HepG2 (cell line): ENCODE measurements around the gene PAK6. TPM values are rescaled to one million over a fixed set of nuclear protein-coding genes. Genes with fewer than 3 reads are reported as not detected.

Experiments
- DR1 ChIP-seq: sonication (generic); formaldehyde crosslinking; IDR thresholded peaks from 2 replicates; pipeline ENCODE4 v1.8.0; 2021; ENCODE audit warnings: mild to moderate bottlenecking, missing genetic modification reagents, inconsistent platforms
- RARA ChIP-seq: IDR thresholded peaks from 2 replicates; pipeline ENCODE4 v1.6.1; 2016; ENCODE audit warnings: missing genetic modification reagents, missing compliant biosample characterization
- SMAD1 ChIP-seq: sonication (generic); formaldehyde crosslinking; IDR thresholded peaks from 2 replicates; pipeline ENCODE4 v1.4.0; 2020; ENCODE audit warnings: missing genetic modification reagents, low read depth, mild to moderate bottlenecking, borderline replicate concordance
- SRY ChIP-seq: sonication (generic); formaldehyde crosslinking; IDR thresholded peaks from 2 replicates; pipeline ENCODE4 v1.8.0; 2022; ENCODE audit warnings: mild to moderate bottlenecking, missing genetic modification reagents
- ZNF350 ChIP-seq: sonication (generic); formaldehyde crosslinking; IDR thresholded peaks from 2 replicates; pipeline ENCODE4 v1.4.0; 2020; ENCODE audit warnings: mild to moderate bottlenecking, low read depth, missing genetic modification reagents, borderline replicate concordance
- ZNF430 ChIP-seq: sonication (generic); formaldehyde crosslinking; IDR thresholded peaks from 2 replicates; pipeline ENCODE4 v1.9.0; 2021; ENCODE audit warnings: mild to moderate bottlenecking, missing genetic modification reagents
- ZNF605 ChIP-seq: sonication (generic); formaldehyde crosslinking; IDR thresholded peaks from 2 replicates; pipeline ENCODE4 v1.8.0; 2022; ENCODE audit warnings: mild to moderate bottlenecking, missing genetic modification reagents
- ZNF703 ChIP-seq: sonication (generic); formaldehyde crosslinking; IDR thresholded peaks from 2 replicates; pipeline ENCODE4 v1.5.1; 2020; ENCODE audit warnings: missing genetic modification reagents, mild to moderate bottlenecking, moderate library complexity, borderline replicate concordance
- ZNF850 ChIP-seq: sonication (generic); formaldehyde crosslinking; conservative IDR thresholded peaks from 2 replicates; pipeline ENCODE4 v1.9.0; 2021; ENCODE audit warnings: mild to moderate bottlenecking, missing genetic modification reagents
- ZSCAN21 ChIP-seq: sonication (generic); formaldehyde crosslinking; IDR thresholded peaks from 2 replicates; pipeline ENCODE4 v1.8.0; 2022; ENCODE audit warnings: mild to moderate bottlenecking, missing genetic modification reagents, moderate library complexity, borderline replicate concordance
- polyA plus RNA-seq, 8 experiments: library from polyadenylated mRNA; depleted of rRNA in 3 of 8; stranded (reverse) in 7 of 8; unstranded in 1 of 8; fragments of >200 nt; fragmentation: Illumina TruSeq in 4 of 8; extraction: Trizol in 4 of 8; gene quantifications; 2 replicates each; pipeline versions ENCODE4 v1.2.1 to v1.2.3, GENCODE V29; 2011 to 2016; ENCODE audit warnings: low read depth in 4 of 8, missing spikeins in 1 of 8, mixed read lengths in 1 of 8; ENCODE audit not compliant: insufficient read depth in 1 of 8
- total RNA-seq, 5 experiments: library from RNA; depleted of rRNA; stranded (reverse); fragments of >200 nt; fragmentation: Illumina TruSeq; extraction: Trizol; gene quantifications; 2 replicates each; pipeline ENCODE4 v1.2.3, GENCODE V29; 2016; ENCODE audit warnings: low read depth in 1 of 5
- TF ChIP-seq, protein P1 (sequence below): sonication (generic); formaldehyde crosslinking; IDR thresholded peaks from 2 replicates; pipeline ENCODE4 v1.8.1; 2023; ENCODE audit warnings: mild to moderate bottlenecking, moderate library complexity, missing genetic modification reagents
- TF ChIP-seq, protein P2 (sequence below), 2 experiments: sonication (generic) in 1 of 2; formaldehyde crosslinking in 1 of 2; IDR thresholded peaks; 2 replicates each; pipeline versions ENCODE4 v1.6.1 to v1.9.0; 2014 to 2022; ENCODE audit warnings: antibody characterized with exemption in 1 of 2, borderline replicate concordance in 1 of 2, inconsistent platforms in 1 of 2, low read depth in 1 of 2, missing genetic modification reagents in 1 of 2

Gene PAK6
- total and polyA plus RNA-seq, 2 of the 13 experiments (the other 11 are each of a cell fraction or from before 2014, with no cell fraction given), result 0.07 TPM; not detected in 1

DNA sequence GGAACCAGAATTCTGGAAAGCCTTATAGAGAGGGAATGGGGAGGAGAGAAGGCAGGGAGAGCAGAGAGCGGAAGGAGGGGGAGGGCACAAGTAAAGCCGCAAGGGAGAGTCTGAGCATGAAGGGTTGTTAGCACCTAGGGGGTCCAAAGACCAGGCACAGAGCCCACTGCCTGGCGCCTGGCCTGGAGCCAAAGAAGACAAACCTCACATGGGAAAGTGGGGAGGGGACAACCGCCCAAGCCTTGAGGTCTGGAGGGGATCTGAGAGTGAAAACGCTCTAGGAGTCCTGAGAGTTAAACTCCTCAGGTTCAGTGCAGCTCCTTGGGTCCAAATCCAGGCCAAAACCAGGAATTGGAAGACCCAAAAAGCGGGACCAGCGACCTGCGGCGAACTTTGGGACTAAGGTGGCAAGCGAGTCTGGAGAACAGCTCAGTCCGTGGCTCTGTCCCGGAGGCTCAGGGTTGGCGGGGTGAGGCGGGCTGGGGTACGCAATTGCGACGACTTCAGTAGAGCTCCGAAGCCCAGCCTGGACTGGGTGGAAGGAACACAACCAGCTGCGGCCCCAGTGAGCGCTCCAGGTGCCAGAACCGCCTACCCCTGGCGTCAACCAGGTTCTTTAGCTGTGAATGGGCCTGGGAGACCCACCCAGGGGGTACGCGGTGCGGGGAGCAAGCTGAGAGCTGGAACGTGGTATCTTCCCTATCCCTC, 83.8 kb downstream of the PAK6 start (continued):
- TF ChIP-seq ZNF430 (CRISPR knock-in tag), result no peak
- TF ChIP-seq ZNF850 (CRISPR knock-in tag), result 0 out of 2 replicates have a peak, but pooled peaks have one; percentile 41
- TF ChIP-seq, protein P1, sequence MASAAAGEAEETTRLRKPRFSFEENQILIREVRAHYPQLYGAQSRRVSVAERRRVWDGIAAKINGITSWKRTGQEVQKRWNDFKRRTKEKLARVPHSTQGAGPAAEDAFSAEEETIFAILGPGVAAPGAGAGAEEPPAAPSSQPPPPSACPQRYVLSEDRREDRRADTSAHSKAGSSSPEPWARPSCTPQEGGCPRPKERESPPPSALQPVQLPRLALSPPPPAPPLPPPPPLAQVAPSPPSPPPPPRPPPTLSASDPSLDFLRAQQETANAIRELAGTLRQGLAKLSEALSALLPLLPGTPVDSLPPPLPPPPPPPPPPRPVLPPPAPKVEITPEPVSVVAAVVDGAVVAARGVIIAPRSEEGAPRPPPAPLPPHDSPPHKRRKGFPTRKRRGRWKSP, result 0 out of 2 replicates have a peak, but pooled peaks have one; percentile 17
- TF ChIP-seq SRY, result 0 out of 2 replicates have a peak, but pooled peaks have one; percentile 62
- TF ChIP-seq ZNF605 (CRISPR knock-in tag), result 0 out of 2 replicates have a peak, but pooled peaks have one; percentile 2
- 0 out of 2 replicates have a peak, but pooled peaks have one; percentile 26 for TF ChIP-seq DR1 (CRISPR knock-in tag)
- no peak for TF ChIP-seq SMAD1 (CRISPR knock-in tag)
- no peak for TF ChIP-seq RARA (CRISPR knock-in tag)
- TF ChIP-seq ZNF703 (CRISPR knock-in tag), result peak; percentile 22; the same call in 1 of the 2 replicates
- 0 out of 2 replicates have a peak, but pooled peaks have one; percentile 25 for TF ChIP-seq ZSCAN21 (CRISPR knock-in tag)
- peak; percentile 39; the same call in 1 of the 2 replicates for TF ChIP-seq ZNF350 (CRISPR knock-in tag)
- TF ChIP-seq, protein P2, sequence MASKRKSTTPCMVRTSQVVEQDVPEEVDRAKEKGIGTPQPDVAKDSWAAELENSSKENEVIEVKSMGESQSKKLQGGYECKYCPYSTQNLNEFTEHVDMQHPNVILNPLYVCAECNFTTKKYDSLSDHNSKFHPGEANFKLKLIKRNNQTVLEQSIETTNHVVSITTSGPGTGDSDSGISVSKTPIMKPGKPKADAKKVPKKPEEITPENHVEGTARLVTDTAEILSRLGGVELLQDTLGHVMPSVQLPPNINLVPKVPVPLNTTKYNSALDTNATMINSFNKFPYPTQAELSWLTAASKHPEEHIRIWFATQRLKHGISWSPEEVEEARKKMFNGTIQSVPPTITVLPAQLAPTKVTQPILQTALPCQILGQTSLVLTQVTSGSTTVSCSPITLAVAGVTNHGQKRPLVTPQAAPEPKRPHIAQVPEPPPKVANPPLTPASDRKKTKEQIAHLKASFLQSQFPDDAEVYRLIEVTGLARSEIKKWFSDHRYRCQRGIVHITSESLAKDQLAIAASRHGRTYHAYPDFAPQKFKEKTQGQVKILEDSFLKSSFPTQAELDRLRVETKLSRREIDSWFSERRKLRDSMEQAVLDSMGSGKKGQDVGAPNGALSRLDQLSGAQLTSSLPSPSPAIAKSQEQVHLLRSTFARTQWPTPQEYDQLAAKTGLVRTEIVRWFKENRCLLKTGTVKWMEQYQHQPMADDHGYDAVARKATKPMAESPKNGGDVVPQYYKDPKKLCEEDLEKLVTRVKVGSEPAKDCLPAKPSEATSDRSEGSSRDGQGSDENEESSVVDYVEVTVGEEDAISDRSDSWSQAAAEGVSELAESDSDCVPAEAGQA (IDR thresholded peaks at IDR 0.05; ENCODE audit: low read depth), result no peak
- TF ChIP-seq, protein P2 (CRISPR knock-in tag; IDR thresholded peaks at IDR 0.05; ENCODE audit: borderline replicate concordance), result no peak
